HG02981 (cell line): ENCODE measurements around the gene LARP6.
"Not testable (repeated sequence)": the region's sequence is repeated elsewhere in the genome, so short reads cannot be mapped to it uniquely, and the experiment has no call there.

Experiments used
- ATAC-seq: cut with Tn5 transposase; IDR thresholded peaks from one replicate; pipeline ENCODE4 v1.9.1; 2021; ENCODE audit warnings: mild to moderate bottlenecking, moderate library complexity; ENCODE audit not compliant: unreplicated experiment

Gene LARP6

DNA sequence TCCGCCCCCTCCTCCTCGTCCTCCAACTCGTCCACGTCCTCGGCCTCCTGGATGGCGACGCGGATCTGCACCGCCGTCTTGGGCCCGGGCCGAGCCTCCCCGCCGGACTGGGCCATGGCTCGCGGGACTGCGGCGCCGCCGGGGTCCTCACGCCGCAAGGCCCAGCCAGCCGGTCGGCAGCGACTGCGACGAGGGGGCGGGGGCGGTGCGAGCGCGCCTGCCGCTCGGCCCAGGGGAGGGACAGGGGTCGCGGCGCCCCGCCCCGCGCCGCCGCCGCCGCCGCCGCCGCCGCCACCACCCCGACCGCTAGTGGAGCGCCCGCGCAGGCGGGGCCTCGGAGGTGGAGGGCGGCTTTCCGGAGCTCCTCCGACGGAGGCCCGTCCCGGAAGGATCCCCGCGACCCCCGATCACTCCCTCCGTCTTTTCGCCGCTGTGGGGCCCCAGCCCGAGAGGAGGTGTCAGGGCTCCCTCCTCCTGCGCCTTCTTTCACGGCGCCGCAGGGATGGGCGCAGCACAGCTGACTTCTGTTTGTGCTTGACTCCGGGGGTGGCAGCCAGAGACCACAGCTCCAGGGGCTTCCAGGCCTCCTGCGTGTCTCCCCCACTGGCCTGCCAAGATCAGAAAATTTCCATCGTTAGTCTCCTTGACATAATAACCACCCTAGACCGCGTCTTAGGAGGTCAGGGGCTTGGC is at the start of gene LARP6:
Gene LARP6 (minus strand): TSS at position 185 of the 693 bp plus-strand sequence. CDS start 69 bp downstream, at position 116.
- no peak for ATAC-seq

GRCh38 chr15:70902107-70902506 is 48.1 kb upstream of the LARP6 start:
- ATAC-seq = no peak

DNA sequence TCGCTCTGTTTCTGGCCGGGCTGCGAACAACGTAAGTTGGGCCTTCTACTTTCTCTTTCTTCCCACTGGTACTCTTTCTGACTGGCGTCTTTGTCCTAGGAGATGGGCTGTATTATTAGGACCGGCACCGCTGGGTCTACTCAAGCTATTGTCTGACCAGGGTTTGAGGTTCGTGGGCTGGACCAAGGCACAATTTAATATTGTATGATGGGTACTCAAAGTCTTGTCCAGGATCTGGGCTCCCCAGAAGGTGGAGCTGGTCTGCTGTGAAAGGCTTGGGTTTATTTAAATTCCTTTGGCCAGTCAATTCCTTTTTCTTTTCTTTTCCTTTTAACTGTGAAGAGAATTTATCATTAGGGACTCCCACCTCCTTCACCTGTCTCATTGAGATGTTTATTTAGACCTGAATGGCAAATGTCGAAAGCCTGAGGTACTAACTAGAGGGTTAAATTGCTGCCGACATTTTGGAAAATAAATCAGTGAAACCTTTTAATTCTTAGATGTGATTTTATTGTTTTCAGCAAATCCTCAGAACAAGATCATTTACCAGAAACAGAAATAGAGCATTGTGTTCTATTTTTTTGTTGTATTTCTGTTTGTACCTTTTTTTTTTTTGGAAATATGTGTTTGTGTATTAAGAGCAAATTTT is 39.1 kb upstream of the LARP6 start:
- peak; percentile 23 for ATAC-seq

GRCh38 chr15:70892002-70892911 is 38.3 kb upstream of the LARP6 start, which contains the start of the genes LRRC49 and THAP10:
TSS of gene LRRC49 (plus strand) at chr15:70892826. CDS start at chr15:70892895, 69 bp downstream.
TSS of gene THAP10 (minus strand) at chr15:70892433. CDS start at chr15:70892272, 161 bp downstream.
- ATAC-seq = peak; percentile 78

GRCh38 chr15:70882361-70882760 is 28.4 kb upstream of the LARP6 start:
- no peak for ATAC-seq

- no peak for ATAC-seq
Measured at GRCh38 chr15:70880781-70881180, 26.8 kb upstream of the LARP6 start.

DNA sequence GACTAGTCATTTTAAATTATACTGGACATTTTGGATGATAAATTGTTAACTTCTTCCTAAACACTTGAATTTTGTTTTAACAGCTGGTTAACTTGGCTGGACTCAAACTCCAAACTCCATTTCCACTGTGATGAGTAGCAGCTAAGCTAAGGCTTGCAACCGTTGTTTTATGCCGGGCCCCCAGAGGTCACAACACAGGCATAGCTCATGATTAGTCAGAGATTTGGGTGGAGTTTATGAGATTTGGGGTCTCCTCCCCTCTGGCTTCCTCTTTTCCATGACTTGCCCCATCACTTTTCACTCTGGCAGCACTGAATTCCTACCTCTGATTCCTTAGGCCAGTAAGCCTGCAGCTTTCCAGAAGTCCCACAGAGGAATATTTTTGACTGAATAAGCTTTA is 25.4 kb upstream of the LARP6 start:
- ATAC-seq = no peak

DNA sequence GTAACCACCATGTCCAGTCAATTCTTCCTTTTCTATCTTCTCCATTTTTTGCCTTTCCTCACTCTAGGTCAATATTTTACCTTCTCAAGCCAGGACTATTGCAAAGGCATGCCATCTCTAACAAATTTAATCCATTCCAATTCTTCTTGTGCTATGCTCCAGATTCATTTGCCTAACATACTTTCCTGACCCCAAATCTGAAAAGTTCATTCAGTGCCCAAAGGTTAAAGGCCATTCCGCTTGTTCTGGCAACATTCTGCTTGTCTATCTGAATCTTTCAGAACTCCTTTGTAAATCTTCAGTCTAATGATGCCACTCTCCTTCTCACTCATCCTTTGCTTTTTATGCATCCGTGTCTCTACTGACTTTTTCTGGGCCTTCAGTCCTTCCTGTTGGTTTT is 22.7 kb upstream of the LARP6 start:
- ATAC-seq = no peak

DNA sequence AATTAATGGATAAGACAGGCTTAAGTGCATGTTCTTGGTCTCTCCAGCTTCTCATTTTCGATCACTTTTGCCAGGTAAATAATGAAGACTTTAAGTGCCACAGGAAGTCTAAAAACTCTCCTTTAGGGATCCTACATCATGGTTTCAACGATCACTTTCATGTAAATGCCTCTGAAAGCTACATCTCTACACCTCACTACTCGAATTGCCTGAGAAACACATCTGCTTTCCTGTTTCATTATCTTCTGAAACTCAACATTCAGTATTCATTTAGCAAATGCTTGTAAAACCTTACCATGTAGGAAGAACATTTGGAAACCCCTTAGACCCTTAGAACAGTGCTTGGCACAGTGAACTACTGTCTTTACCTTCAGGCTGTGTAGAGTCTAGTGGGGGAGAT is 22.1 kb upstream of the LARP6 start:
- ATAC-seq = no peak

- ATAC-seq = no peak
Measured at GRCh38 chr15:70875001-70875782, 21.2 kb upstream of the LARP6 start.

GRCh38 chr15:70873232-70874054 is 19.5 kb upstream of the LARP6 start:
- no peak for ATAC-seq

GRCh38 chr15:70871490-70871889 is 17.5 kb upstream of the LARP6 start:
- not testable (repeated sequence) for ATAC-seq

DNA sequence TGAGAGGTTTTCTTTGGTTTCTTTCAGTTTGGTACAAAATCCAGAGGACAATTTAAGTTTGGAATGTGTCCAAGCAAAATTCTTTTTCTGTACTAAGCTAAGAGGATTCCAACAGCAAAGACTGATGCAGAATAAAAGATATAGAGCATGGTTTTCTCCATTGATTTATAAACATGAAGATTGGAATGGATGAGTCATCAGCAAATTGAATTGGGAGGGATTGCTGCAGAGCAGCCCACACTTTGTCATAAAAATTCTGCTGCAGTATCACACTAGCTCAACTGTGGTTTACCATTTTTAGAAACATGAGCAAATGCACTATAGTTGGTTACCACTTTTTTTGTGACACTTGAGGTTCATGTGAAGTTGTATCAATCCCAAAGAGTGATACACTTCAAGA is 16.1 kb upstream of the LARP6 start:
- no peak for ATAC-seq

GRCh38 chr15:70869346-70869745 is 15.4 kb upstream of the LARP6 start:
- ATAC-seq = no peak

- no peak for ATAC-seq
Measured at GRCh38 chr15:70867911-70868467, 14.0 kb upstream of the LARP6 start.

- ATAC-seq = no peak
Measured at GRCh38 chr15:70866982-70867641, 13.2 kb upstream of the LARP6 start.

DNA sequence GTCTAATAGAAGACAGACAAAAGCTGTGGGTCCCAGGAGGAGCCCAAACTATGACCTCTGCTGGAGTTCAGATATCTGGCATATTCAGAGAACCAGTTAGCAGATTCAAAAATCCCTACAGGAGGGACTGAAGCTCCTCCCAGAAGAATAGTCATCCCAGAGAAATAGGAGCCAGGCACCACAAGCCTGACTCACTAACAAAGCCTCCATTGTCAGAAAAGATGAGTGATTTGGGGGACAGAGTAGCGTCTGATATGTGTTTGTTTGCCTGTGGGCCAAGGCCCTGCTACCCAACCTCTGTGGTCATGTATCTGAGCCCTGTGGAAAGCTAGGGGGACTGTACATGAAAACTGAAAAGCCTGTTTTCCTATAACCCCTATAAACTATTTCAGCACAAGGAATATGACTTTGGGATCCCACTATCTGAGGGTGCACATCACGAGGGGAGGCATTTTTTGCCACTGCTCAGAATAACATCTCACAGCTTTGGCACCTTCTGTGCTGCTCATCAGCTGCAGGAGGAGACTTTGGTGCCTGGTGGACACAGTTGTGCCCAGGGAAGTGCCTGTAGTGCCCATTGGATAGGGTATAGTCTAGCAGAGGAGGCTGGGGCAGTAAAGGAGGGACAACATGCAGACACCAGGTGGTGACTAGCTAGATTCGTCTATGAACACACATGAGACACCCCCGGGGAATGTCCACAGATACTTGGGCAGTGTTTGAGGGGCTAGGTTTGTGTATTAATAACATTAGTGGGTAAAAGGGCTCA is 9.7 kb upstream of the LARP6 start:
- no peak for ATAC-seq

DNA sequence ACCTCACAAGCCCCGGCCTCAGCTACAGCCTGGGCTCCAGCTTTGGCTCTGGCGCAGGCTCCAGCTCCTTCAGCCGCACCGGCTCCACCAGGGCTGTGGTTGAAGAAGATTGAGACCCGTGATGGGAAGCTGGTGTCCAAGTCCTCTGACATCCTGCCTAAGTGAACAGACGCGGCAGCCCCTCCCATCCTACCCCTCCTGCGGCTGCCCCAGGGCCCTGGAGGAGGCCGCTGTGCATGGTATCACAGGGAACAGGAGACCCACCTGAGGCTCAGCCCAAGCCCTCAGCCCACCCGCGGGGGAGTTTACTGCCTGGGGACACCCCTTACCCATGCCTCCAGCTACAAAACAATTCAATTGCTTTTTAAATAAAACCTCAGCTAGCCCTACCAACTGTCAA is 6.0 kb upstream of the LARP6 start:
- ATAC-seq = no peak
